Stimulated activated naive CD8-positive, alpha-beta T cell treated with anti-CD3 and anti-CD28 coated beads, Interleukin-15, Interleukin-2, amounts not matched to agents 100 U/mL and 50 U/mL, for 24 hours (primary cell): ENCODE results near the gene RAD52.
A peak's percentile ranks its signal among the peaks of the same experiment; 100 is the strongest.

Source experiments
- ATAC-seq: fragments of 150-1000 bp; cut with Tn5 transposase; one replicate; pipeline ENCODE4 v1.10.0; 2021
- DNase-seq: peaks from one replicate; pipeline ENCODE4 v3.0.0; 2021

RAD52 gene

DNA sequence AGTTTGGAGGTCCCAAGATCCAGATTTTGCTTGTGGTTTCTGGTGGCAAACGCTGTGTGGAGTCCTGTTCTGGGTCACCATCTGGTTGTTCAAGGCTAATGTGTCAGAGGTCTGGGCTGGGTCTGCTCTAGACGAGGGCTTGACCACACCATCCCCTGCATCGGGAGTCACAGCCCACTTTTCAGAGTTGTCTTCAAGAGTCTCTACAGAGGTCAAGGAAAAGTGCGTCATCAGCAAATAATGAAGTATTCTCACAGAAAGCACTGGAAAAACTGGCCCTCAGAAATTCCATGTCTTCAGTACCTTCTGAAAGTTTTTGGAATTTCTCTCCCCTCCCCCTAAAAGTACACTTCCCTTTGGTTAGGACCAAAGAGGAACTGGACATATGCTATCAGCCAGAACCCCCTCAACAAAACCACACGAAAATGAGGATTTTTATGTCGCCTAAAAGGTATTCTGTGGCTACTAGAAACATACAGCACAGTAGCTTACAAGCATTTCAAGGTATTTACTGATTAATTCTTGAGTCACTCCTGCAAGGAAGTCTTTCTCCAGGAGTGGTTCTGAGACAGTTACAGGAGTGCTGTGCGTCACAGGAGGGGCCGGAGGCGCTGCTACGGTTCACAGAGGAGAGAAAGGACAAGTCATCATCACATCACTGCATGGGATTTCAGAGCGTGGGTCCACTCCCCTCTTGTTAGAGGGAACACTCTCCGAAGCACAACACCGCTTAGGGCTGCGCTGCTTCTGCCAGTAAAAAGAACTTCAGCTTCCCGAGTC, 35.4 kb downstream of the RAD52 start:
- no peak for ATAC-seq
- no peak for DNase-seq

DNA sequence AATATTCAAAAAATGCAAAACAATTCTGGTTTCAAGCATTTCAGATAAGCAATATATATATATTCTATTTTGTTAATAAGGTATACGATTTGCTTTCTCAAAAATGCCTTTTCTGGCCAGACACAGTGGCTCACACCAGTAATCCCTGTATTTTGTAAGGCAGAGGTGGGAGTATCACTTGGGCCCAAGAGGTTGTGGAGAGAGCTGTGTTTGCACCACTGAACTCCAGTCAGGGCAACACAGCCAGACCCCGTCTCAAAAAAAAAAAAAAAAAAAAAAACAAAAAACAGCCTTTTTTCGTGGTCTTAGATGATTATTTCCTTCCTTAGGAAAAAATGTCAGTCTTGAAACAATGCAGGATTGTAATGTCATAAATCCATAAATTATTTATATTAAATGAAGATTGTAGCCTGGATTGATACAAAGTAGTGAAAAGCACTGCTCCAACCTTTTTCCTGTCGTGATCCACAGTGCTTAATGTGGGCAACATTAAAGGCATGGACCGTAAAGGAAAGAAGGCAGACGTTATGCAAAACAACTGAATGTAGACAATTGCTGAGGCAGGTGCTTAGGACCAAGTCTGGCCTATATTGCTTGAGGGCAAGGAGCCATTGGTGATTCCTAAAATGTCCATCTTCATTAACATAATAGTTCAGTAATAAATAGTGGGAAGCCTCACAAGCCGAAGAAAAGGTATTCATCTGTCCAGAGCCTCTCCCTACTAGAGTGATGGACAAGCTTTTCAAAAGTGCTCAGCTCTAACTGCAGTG, 36.8 kb downstream of the RAD52 start:
- no peak for ATAC-seq
- DNase-seq = no peak

DNA sequence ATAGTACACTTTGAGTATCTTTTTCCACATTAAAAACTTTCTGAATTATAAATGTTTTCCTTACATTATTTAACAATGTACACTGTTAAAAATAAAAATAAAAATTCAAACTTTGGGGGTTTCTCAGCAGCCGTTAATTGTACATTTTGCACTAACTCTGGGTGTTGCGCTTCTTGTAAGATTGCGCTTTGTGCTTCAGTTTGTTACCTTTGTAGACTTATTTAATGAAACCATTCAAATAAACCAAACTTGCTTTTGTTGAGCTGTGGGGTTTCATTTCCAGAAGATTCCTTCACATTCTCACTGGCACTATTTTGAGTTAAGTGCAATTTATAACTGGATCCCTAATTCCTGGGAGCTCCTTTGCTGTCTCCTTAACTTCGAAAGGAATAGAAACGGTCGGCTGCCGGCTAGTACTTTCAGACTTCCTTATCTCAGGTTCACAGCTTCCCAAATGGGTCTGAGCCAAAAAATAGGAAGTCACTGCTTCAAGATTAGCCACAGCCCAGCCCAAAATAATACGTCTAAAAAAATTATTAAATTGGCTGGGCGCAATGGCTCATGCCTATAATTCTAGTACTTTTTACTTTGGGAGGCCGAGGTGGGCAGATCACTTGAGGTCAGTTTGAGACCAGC, 38.2 kb downstream of the RAD52 start:
- no peak for ATAC-seq
- DNase-seq = no peak

DNA sequence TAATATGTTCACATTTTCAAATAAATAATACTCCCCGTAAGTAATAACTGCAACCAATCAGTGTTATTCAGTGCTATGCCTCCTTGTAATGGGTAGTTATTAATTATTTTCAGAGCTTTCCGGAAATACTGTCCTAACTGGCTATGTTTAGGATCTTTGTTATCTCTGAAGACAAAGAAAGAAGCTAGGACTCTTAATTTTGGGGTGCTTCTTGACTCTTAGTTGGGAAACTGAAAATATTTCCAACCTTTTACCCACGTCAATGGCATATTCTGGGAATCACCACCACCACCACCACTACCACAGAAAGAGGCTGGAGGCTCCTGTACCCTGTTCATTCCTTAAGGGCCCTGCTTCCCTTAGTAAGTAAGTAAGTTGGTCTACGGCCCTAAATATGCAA, 39.1 kb downstream of the RAD52 start:
- ATAC-seq (no peak), DNase-seq (no peak)

DNA sequence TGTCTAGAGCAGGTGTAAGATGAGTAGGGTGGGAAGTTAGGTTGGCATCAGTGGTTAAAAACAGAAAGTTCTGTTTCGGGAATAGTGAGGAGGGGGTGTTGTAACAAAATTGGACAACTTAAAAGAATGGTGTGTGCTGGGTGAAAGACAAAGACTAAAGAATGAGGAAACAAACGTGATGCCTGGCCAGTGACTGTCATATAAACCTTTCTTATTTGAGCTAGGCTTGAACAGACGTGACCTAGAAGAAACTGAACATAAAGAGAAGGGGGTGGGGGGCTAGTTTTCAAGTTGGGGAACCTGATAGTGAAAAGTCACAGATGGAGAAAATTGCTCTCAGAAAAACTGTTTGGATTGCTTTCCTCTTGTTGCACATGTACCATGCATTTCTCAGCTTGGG, 39.6 kb downstream of the RAD52 start:
- DNase-seq = no peak
- ATAC-seq = no peak

DNA sequence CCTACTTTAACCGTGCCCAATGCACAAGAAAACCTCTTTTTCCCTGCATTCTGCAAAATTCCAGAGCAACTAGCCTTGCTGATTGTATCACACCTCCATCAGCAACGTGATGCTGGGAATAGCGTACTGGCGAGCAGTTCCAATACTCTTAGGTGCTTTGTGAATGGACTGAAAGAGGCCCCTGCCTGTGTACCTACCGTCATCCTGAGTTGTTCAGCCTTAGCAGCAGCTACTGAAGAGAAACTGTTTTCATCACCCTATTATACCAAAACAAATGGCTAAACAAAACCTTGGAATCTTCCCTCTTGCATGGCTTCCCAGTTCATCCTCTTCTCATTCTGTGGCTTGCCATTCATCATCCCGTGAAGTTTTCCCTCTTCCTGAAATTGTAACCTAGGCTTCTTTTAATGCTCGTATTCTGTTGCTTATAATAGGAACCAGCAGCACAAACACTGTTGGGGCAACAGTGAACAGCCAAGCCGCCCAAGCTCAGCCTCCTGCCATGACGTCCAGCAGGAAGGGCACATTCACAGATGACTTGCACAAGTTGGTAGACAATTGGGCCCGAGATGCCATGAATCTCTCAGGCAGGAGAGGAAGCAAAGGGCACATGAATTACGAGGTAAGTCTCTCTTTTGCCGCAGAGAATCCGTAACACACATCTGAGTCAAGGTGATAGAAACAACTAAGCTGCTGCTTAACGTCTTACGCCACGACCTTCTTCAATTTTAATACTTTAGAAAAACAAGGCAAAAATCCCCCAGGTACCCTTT, 41.9 kb downstream of the RAD52 start:
- ATAC-seq (no peak), DNase-seq (no peak)

DNA sequence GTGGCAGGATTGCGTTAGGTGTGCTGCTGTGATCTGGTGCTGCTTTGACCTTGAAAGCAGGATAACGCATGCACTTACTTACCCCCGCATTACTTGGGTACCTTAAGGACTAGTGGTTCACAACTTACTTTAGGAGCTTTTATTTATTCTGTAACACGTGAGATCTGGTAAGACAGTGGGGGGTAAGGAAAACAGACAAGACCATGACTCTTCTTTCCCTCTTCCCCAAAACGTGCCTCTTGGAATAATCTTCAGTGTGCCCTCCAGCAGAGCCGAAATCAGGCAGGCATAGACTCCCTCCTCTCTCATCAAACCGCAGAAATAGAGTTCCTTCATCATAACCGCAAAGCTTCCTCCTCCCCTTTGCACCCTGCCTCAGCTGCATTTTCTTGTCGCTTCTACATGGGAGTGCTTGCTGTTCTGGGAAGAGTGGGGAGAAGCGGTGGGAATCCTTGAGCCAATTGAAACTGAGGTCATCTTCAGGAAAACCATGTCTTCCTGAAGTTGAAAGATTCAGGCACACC, 43.4 kb downstream of the RAD52 start:
- no peak for DNase-seq
- no peak for ATAC-seq

DNA sequence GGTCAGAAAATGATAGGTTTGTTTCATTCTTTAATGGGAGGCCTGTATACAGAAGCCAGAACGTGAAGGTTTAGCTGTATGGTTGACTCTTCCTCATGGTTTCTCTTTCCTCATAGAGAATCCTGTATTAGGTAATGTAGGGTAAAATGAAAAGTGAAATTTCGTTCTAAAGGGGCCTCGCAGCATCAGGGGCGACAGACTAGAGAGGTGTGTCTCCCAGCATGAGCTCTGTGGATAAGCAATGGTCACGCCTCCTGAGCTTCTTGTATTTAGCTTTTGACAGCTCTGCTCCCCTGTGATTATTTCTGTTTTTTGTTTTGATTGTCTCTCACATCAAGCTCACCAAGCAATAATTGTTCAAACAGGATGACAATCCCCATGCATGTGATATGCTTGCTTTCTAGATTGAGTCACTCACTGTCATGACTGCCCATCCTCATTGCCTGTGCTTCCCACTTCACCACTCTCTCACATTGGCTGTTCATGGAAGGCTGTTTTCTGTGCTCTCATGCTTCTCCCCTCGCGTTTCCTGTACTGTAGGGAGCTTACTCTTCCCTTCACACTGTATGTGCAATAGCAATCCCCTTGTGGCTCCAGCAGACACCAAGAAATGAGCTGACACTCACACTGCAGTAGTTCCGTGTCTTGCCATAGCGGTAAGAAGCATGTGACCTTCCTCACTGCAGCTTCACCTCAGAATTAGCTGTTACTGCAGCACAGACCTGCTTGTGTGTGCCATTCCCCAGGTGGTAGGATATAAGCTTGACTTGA, 44.0 kb downstream of the RAD52 start:
- no peak for DNase-seq
- peak; percentile 52 for ATAC-seq

DNA sequence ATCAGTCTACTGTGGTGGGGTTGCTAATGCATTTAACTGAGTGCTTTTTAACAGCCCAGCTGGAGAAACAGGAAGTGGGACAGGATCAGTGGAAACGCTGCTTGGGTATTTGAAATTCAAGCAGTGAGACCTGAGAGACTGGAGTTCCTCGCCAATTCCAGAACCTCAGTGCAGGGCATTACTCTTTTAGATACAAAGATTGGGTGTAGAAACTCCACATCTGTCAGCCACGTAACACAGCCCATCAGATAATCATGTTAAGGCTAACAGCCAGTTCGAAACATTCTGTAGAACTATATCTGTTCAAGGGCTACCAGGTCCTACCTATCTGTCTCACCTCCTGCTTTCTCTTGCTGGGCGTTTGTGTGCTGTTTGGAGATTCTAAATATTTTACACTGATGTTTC, 45.5 kb downstream of the RAD52 start:
- ATAC-seq = no peak
- DNase-seq = no peak

DNA sequence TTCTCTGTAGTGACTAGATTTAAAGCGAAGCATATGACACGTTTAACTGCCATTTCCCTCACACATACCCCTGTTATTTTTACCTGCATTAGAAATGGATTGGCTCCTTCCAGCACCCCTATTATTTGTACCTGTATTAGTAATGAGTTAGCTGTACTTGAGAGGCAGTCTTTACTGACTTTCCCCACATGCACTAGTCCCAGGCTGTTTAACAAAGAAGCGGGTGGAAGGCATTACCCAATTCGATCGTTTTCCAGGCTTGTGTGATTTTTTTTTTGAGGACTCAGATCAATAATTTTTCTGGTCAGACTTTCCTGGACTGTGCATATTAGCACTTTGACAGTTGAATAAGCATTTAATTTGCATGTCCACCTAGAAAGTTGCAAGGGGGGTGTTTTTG, 46.4 kb downstream of the RAD52 start:
- no peak for ATAC-seq

DNA sequence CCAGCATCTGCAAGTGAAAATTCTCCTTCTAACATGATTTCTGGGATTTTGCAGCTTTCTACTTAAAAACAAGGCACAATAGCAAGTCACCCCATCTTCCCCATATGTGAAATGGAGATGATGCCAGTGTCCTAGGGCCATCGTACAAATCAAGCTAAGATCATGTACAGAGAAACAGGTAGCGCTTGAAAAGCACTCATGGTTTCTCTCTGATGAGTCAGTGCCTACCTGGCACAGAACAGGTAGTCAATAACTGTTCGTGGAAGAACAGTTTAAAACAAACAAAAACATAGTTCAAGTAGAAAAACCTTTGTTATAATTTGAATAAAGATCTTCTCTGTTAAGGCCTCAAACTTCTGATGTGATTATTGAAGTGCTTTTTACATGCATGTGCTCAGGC, 46.9 kb downstream of the RAD52 start:
- ATAC-seq (no peak), DNase-seq (no peak)

More for the DNA sequence above, 46.4 kb downstream of the RAD52 start:
- DNase-seq = no peak

DNA sequence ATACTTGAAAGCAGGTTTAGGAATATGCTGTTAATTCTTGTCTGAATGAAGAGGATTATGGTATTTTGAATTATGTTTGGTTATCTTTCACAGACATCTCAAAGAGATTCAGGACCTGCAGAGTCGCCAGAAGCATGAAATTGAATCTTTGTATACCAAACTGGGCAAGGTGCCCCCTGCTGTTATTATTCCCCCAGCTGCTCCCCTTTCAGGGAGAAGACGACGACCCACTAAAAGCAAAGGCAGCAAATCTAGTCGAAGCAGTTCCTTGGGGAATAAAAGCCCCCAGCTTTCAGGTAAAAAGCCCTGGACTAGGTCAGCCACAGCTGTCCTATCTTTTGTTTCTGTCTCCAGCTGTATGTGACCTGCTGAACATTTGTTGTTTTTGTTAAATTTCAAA, 52.1 kb downstream of the RAD52 start:
- no peak for DNase-seq

DNA sequence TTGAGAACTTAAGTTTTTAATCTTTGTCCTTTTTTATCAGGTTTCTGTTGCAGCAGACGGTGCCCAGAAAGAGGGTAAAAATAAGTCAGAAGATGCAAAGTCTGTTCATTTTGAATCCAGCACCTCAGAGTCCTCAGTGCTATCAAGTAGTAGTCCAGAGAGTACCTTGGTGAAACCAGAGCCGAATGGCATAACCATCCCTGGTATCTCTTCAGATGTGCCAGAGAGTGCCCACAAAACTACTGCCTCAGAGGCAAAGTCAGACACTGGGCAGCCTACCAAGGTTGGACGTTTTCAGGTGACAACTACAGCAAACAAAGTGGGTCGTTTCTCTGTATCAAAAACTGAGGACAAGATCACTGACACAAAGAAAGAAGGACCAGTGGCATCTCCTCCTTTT, 53.5 kb downstream of the RAD52 start:
- no peak for ATAC-seq

More for the DNA sequence above, 52.1 kb downstream of the RAD52 start:
- no peak for ATAC-seq

DNA sequence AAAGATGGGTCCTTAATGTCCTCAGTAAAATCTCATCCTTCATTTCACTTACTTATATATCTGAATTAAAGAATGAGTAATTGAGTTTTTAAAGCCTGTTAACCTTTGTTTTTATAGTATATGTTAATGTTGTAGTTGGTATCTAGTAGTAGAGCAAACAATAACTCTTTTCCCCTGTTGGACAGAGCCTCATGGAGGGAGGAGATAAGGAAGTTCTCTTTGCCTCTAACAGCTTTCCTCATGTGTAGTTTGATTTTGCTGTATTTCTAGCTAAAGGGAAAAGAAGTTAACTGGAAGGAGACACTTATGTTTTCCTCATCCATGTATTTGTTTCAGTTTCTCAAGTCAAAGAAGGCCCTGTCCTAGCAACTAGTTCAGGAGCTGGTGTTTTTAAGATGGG, 55.3 kb downstream of the RAD52 start:
- ATAC-seq = no peak
- no peak for DNase-seq

More for the DNA sequence above, 53.5 kb downstream of the RAD52 start:
- DNase-seq = no peak

DNA sequence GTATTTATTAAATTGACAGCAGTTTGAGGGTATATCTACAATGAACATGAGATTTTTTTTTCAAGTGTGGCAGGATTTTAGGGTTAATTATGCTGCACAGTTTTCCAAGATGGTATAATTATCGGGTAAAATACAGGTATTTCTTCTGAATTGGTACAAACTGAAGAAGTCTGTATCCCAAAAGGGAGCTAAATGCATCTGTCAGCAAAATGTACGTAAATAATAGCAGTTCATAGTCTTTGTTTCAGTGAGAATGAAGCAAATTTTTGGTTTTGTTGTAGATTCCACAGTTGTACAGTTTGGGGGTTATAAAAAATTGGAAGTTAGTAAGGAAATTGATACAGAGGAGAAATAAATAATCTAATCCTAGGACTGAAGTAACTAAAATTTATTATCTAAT, 63.3 kb downstream of the RAD52 start:
- DNase-seq (no peak), ATAC-seq (no peak)

DNA sequence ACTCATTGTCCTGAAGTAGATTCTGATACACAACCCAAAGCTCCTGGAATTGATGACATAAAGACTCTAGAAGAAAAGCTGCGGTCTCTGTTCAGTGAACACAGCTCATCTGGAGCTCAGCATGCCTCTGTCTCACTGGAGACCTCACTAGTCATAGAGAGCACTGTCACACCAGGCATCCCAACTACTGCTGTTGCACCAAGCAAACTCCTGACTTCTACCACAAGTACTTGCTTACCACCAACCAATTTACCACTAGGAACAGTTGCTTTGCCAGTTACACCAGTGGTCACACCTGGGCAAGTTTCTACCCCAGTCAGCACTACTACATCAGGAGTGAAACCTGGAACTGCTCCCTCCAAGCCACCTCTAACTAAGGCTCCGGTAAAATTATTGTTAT, 63.8 kb downstream of the RAD52 start:
- no peak for ATAC-seq
- no peak for DNase-seq

DNA sequence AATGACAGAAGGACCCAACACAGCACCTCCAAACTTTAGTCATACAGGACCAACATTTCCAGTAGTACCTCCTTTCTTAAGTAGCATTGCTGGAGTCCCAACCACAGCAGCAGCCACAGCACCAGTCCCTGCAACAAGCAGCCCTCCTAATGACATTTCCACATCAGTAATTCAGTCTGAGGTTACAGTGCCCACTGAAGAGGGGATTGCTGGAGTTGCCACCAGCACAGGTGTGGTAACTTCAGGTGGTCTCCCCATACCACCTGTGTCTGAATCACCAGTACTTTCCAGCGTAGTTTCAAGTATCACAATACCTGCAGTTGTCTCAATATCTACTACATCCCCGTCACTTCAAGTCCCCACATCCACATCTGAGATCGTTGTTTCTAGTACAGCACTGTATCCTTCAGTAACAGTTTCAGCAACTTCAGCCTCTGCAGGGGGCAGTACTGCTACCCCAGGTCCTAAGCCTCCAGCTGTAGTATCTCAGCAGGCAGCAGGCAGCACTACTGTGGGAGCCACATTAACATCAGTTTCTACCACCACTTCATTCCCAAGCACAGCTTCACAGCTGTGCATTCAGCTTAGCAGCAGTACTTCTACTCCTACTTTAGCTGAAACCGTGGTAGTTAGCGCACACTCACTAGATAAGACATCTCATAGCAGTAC, 64.6 kb downstream of the RAD52 start:
- DNase-seq = no peak
- ATAC-seq = no peak

DNA sequence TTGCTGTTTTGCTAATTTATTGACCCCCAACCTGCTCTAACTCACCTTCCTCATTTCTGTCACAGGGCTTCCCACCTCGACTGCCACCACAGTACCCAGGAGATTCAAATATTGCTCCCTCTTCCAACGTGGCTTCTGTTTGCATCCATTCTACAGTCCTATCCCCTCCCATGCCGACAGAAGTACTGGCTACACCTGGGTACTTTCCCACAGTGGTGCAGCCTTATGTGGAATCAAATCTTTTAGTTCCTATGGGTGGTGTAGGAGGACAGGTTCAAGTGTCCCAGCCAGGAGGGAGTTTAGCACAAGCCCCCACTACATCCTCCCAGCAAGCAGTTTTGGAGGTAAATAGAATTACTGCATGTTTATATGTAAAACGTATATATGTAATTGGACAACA, 68.8 kb downstream of the RAD52 start:
- DNase-seq (no peak), ATAC-seq (no peak)

DNA sequence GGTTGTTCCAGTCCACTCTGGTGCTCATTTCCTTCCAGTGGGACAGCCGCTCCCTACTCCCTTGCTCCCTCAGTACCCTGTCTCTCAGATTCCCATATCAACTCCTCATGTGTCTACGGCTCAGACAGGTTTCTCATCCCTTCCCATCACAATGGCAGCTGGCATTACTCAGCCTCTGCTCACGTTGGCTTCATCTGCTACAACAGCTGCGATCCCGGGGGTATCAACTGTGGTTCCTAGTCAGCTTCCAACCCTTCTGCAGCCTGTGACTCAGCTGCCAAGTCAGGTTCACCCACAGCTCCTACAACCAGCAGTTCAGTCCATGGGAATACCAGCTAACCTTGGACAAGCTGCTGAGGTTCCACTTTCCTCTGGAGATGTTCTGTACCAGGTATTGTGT, 69.9 kb downstream of the RAD52 start:
- DNase-seq = no peak
- no peak for ATAC-seq

DNA sequence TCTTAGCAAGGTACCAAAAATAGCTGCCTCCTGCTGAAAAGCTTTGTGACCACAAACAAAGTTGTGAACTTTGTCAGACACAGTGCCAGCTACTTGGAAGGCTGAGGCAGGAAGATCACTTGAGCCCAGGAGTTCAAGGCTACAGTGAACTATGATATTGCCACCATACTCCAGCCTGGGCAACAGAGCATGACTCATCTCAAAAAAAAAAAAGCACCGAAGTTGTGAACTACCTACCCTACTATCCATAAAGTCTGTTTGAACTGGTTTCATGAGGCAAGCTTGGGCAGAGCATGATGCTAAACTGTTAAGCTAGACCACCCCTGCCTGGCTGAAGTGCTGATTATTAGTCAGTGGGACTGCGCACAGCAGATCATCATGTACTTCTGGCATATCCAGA, 75.5 kb downstream of the RAD52 start:
- ATAC-seq (peak; percentile 66), DNase-seq (no peak)

DNA sequence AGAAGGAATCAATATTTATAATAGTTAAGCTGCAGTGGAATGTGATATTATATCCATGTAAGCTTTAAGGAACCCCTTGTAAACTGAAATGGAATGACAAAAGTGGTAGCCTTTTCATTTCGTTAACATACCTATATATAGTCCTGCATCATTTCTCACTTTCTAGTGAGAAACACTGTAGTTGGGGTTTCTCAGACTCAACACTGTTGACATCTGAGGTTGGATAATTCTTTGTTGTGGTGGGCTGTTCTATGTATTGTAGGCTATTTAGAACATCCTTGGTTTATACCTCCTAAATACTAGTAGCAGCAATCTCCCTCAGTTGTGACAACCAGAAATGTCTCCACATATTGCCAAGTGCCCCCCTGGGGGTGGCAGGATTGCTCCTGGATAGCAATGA, 79.1 kb downstream of the RAD52 start:
- DNase-seq (no peak), ATAC-seq (peak; percentile 68)
